GM19397 (cell line): ENCODE measurements around the gene LRP8.
A peak's percentile ranks its signal among the peaks of the same experiment; 100 is the strongest.

Experiments
- ATAC-seq: cut with Tn5 transposase; IDR thresholded peaks from one replicate; pipeline ENCODE4 v1.9.1; 2021; ENCODE audit warnings: mild to moderate bottlenecking, moderate library complexity; ENCODE audit not compliant: unreplicated experiment

LRP8 gene

GRCh38 chr1:53361541-53361961, 33.7 kb upstream of the LRP8 start:
- ATAC-seq, result no peak

DNA sequence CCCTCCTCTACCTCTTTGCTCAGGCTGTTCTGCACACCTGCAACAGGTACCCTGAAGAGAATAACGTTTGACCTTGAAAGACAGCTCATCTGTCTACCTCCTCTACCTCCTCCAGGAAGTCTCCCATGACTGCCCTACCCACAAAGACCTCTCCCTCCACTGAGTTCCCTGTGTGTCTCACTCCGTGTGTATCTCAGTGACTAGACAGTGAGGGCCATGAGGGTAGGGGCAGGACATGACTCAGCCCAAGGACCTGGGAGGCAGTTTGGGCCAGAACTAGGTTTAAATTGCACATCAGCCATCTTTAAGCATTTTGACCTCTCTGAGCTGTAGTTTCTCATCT, 32.0 kb upstream of the LRP8 start:
- no peak for ATAC-seq

- ATAC-seq, result no peak
Observed at GRCh38 chr1:53359225-53359933, 31.5 kb upstream of the LRP8 start.

DNA sequence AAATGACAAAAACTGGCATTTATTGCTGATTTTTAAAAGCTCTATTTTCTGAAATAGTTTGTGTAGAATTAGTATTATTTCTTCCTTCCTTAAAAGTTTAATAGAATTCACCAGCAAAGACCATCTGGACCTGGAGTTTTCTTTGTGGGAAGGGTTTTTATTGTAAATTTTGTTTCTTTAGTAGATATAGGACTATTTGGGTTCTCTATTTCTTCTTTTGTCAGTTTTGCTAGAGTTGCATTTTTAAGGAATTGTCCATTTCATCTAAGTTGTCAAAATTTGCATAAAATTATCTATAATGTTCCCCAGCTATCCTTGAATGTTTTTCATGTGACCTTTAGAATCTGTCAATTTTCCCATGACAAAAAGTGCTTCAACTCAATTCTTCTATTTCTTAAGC, 28.8 kb upstream of the LRP8 start:
- no peak for ATAC-seq

DNA sequence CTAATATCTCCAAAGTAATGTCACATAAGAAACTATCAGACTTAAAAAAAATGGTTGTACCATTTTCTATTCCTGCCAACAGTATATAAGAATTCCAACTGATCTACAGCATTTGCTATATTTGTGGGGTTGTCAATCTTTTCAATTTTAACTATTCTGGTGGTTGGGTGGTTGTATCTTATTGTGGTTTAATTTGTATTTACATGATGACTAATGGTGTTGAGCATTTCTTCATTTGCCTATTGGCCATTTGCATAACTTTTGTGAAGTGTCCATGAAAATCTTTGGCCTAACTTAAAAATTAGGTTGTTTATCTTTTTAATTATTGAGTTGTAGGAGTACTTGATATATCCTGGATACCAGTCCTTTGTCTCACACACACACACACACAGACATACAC, 26.2 kb upstream of the LRP8 start:
- no peak for ATAC-seq

- ATAC-seq, result no peak
Observed at GRCh38 chr1:53352561-53352960, 24.7 kb upstream of the LRP8 start.

GRCh38 chr1:53350853-53351767, 23.2 kb upstream of the LRP8 start:
- ATAC-seq, result no peak

- ATAC-seq, result no peak
Observed at GRCh38 chr1:53349968-53350852, 22.3 kb upstream of the LRP8 start.

DNA sequence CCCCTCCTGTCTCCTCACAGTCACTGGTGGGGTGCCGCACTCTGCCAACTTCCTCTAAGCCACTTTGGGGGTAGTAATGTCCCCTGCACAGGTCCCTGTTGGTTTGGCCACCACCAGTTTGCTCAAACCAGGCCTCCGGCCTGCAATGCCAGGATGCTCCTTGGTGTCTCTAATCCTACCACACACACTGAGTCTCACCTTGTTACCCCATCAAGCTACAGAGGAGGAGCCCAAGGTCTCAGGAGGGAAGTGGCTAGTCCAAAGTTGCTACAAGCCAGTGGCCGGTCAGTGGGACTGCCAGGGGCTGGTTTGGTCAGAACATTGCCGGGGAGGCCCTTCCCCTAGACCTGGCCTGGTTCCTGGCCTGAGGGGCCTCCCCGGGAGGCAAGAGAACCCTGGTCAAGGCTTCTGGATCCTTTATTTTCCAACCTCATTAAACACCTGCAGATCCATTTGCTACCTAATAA, 21.5 kb upstream of the LRP8 start:
- ATAC-seq, result no peak

GRCh38 chr1:53348486-53349368, 20.9 kb upstream of the LRP8 start:
- no peak for ATAC-seq

- no peak for ATAC-seq
Observed at GRCh38 chr1:53346814-53347176, 18.9 kb upstream of the LRP8 start.

DNA sequence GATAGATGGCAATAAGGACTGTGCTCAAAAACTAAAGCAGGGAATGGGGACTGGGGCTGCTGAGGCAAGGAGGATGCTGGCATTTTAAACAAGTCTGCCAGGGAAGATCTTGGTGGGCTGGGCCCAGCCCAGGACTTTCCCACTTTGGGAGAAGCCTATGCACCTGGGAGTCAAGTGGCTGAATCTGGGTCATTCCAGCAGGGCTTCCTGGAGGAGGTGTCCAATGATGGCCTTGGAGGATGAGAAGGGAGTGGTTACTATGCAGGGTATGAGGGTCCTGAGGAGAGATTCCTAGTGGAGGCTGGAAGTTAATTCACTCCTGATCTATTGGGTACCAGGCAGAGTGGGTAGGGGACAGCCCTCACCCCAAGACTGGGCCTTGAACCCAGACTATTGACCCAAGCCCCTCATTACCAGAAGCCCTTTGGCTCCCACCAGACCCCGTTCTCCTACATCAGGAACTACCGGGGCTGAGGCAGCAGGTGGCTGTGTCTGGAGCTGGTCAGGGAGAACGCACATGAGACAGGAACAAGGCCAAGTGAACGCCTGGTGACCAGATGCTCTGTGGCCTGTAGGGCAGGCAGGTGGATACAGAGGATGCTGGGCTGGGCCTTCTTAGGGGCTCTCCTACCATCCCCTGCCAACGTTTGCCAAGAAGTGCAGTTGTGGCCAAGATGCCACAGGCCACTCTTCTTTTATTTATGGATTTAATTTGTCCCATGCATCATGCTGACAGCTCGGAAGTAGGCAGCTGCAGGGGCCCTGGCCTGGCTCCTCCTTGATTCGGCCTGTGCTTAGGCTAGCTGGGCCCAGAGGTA, 18.3 kb upstream of the LRP8 start:
- no peak for ATAC-seq

- ATAC-seq, result peak; percentile 86
Observed at GRCh38 chr1:53344921-53345838, 17.3 kb upstream of the LRP8 start.

DNA sequence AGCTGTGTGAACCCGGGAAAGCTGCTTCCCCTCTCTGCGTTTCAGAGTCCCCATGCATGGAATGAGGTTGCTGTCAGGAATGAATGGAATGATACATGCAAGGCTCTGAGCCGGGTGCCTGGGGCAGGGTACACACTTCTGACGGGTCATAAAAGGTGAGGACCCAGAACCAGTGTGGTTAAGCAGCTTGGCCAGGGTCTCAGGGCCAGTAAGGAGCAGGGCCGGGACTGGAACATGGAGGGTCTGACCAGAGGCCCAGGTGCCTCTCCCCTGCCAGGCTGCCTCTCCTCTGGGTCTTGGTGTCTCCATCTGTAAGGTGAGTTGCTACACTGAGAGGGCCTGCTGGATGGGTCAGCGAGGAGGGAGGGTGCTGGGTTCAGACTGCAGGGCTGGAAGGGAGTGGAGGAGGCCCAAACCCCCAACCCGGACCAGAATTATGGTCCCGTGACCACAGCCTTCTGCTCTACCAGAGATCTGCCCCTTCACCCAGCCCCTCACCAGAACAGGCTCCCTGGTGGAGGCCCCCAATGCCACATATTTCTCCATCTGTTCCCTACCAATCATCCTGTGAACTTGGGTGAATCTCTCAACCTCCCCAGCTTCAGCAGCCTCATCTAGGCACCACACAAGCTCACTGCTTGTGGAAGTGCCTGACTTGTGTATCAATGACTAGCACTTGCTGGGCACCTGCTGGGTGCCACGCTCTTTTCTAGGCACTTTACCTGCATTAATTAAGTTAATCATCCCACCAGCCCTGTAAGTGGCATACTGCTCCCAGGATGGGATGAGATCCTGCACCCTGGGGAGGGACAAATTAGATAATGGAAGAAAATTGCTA, 16.2 kb upstream of the LRP8 start:
- ATAC-seq, result no peak

- no peak for ATAC-seq
Observed at GRCh38 chr1:53342735-53343470, 15.0 kb upstream of the LRP8 start.

GRCh38 chr1:53341961-53342707, 14.3 kb upstream of the LRP8 start:
- ATAC-seq, result no peak
